Frontal cortex (tissue), 4 donors: Measurements from ENCODE around the gene PHKA1. TPM values are rescaled to one million over a fixed set of nuclear protein-coding genes. Genes with fewer than 3 reads are reported as not detected.
"Not testable (repeated sequence)": the region's sequence is repeated elsewhere in the genome, so short reads cannot be mapped to it uniquely, and the experiment has no call there.

Experiments used
- DNase-seq, 2 donors: peaks; one replicate each; pipeline ENCODE4 v3.0.0; 2012; ENCODE audit warnings: low spot score in 2 of 2
- FAIRE-seq: peaks from 2 replicates; lab custom pipeline; 2012; peaks lifted over from hg19 to GRCh38; lab: Jason Lieb, UNC
- total RNA-seq: library from RNA; depleted of rRNA; stranded (reverse); fragments of >200 nt; gene quantifications from one replicate; pipeline ENCODE4 v1.2.3, GENCODE V29; 2014
- donor health status: control.
- donor health status: control.
- donor health status: control.

Gene PHKA1
- total RNA-seq, 1 donor from 2014 or later = 2.4 TPM

GRCh38 chrX:72673951-72674350 lies 40.2 kb downstream of the PHKA1 start:
- FAIRE-seq = not testable (repeated sequence)

GRCh38 chrX:72669508-72669907 lies 44.6 kb downstream of the PHKA1 start:
- FAIRE-seq, DNase-seq: not testable (repeated sequence)

More at GRCh38 chrX:72673951-72674350, 40.2 kb downstream of the PHKA1 start:
- not testable (repeated sequence) for DNase-seq

- no peak for FAIRE-seq
- no peak for DNase-seq
Observed at GRCh38 chrX:72666451-72666850, 47.7 kb downstream of the PHKA1 start.

GRCh38 chrX:72663737-72664136 lies 50.4 kb downstream of the PHKA1 start:
- no peak for FAIRE-seq

GRCh38 chrX:72662020-72662747 lies 51.9 kb downstream of the PHKA1 start:
- no peak for FAIRE-seq
- DNase-seq = no peak

More at GRCh38 chrX:72663737-72664136, 50.4 kb downstream of the PHKA1 start:
- no peak for DNase-seq

- DNase-seq (no peak), FAIRE-seq (no peak)
Observed at GRCh38 chrX:72659723-72660122, 54.4 kb downstream of the PHKA1 start.

- FAIRE-seq (no peak), DNase-seq (peak in 1 of 2 donors; percentile 2)
Observed at GRCh38 chrX:72652082-72652481, 62.0 kb downstream of the PHKA1 start.

- FAIRE-seq (no peak), DNase-seq (no peak)
Observed at GRCh38 chrX:72644946-72645345, 69.2 kb downstream of the PHKA1 start.

- FAIRE-seq (no peak), DNase-seq (no peak)
Observed at GRCh38 chrX:72641611-72642010, 72.5 kb downstream of the PHKA1 start.

GRCh38 chrX:72635930-72636329 lies 78.2 kb downstream of the PHKA1 start:
- no peak for FAIRE-seq

GRCh38 chrX:72634331-72634730 lies 79.8 kb downstream of the PHKA1 start:
- no peak for FAIRE-seq

More at GRCh38 chrX:72635930-72636329, 78.2 kb downstream of the PHKA1 start:
- no peak for DNase-seq

GRCh38 chrX:72630185-72630584 lies 83.9 kb downstream of the PHKA1 start:
- FAIRE-seq (no peak), DNase-seq (no peak)

More at GRCh38 chrX:72634331-72634730, 79.8 kb downstream of the PHKA1 start:
- peak in 1 of 2 donors; percentile 3 for DNase-seq

GRCh38 chrX:72624194-72624593 lies 89.9 kb downstream of the PHKA1 start:
- no peak for FAIRE-seq
- DNase-seq = no peak

GRCh38 chrX:72621625-72622485 lies 92.3 kb downstream of the PHKA1 start:
- FAIRE-seq = no peak
- DNase-seq = no peak

GRCh38 chrX:72621163-72621562 lies 92.9 kb downstream of the PHKA1 start:
- DNase-seq = no peak
- no peak for FAIRE-seq

GRCh38 chrX:72620550-72621145 lies 93.5 kb downstream of the PHKA1 start:
- no peak for FAIRE-seq
- no peak for DNase-seq

GRCh38 chrX:72609313-72609712 lies 104.8 kb downstream of the PHKA1 start:
- FAIRE-seq (no peak), DNase-seq (no peak)

- DNase-seq (no peak), FAIRE-seq (no peak)
Observed at GRCh38 chrX:72604705-72605104, 109.4 kb downstream of the PHKA1 start.

- FAIRE-seq (no peak), DNase-seq (no peak)
Observed at GRCh38 chrX:72604112-72604511, 110.0 kb downstream of the PHKA1 start.

GRCh38 chrX:72591038-72591437 lies 123.1 kb downstream of the PHKA1 start:
- DNase-seq, FAIRE-seq: not testable (repeated sequence)
